IPS DF 4.7 (cell line): ENCODE measurements around the gene TSACC.
A peak's percentile ranks its signal among the peaks of the same experiment; 100 is the strongest.

Experiments
- DNase-seq: peaks from one replicate; pipeline ENCODE4 v3.0.0-alpha.2; 2013; ENCODE audit warnings: low spot score; ENCODE audit errors: extremely low read depth

TSACC gene

GRCh38 chr1:156373546-156373945, 35.2 kb downstream of the TSACC start:
- no peak for DNase-seq

GRCh38 chr1:156376146-156376545, 37.8 kb downstream of the TSACC start:
- no peak for DNase-seq

- no peak for DNase-seq
Observed at GRCh38 chr1:156376958-156377919, 38.9 kb downstream of the TSACC start.

GRCh38 chr1:156378557-156378956, 40.2 kb downstream of the TSACC start:
- no peak for DNase-seq

DNA sequence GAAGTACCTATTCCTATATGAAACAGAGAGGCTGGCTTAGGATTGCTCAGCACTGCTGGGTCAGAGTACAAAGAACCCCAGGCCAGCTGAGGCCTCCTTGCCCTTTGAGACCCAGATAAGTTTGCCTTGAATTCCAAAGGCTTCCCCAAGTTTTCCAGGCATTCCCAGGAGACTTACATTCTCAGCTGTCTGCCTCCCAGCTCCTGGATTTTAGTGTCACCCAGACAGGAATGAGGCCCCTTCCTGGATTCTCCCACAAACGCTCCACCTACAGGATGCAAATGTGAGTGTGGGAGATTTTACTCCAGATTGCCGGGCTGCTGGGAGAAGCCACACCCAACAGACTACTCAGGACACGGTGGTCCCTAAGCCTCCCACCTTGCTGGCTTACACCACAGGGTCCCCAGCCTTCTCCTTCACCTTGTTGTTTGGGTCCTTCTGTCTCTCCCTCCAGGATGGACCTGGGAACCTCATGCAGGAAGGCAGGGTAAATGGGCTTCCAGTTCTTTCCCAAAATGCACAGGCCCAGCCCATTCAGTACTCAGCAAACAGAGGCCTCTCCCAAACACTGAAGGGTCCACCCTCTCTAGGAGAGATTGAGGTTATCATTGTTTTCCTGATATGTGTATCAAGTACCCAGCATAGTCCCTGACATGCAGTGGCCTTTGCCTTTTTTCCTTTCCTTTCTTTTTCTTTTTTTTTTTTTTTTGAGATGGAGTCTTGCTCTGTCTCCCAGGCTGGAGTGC, 41.3 kb downstream of the TSACC start:
- DNase-seq: no peak

GRCh38 chr1:156382561-156382960, 44.2 kb downstream of the TSACC start:
- no peak for DNase-seq

DNA sequence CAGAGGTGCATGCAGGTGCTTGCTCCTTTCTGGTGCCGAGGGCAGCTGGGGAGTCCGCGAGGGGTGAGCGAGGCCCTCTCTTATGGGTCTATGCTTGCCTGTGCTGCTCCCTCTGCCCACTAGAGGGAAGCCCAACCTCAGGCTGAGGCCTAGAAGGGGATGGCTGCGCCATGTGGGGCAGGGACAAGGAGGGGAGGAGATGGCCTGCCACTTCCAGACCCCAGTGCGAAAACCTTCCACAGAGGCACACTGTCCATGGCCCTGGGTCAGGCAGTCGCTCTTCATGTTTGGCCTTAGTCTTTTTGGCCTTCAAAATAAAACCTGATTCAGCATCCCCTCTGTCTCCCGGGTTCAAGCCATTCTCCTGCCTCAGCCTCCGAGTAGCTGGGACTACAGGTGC, 44.7 kb downstream of the TSACC start:
- peak; percentile 44 for DNase-seq

DNA sequence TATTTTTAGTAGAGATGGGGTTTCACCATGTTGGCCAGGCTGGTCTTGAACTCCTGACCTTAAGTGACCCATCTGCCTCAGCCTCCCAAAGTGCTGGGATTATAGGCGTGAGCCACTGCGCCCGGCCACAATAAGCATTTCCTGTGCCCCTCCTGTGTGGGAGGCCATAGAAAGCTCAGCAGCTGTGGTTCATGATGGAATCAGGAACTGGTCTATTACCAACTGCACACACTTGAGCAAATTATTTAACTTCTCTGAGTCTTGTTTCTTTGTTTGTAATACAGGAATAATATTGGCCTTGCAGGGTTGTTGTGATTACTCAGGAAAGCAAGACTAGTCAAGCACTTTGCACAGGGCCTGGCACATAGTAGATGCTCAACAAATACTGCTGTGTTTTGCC, 45.7 kb downstream of the TSACC start:
- DNase-seq: no peak

DNA sequence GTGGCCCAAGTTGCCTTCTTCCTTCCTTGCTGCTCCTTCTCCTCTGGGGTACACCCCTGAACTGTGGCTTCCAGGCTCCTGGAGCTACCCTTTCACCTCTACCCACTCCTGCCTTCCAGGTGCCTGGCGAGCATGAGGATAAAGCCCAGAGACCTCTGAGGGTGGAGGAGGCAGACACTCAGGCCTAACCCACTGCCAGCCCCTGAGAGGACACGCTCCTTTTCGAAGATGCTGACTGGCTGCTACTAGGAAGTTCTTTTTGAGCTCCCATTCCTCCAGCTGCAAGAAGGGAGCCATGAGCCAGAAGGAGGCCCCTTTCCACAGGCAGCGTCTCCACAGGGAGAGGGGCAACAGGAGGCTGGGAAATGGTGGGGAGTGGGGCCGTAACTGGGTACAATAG, 46.3 kb downstream of the TSACC start:
- DNase-seq: no peak

- peak; percentile 36 for DNase-seq
Observed at GRCh38 chr1:156385534-156386031, 47.3 kb downstream of the TSACC start.

DNA sequence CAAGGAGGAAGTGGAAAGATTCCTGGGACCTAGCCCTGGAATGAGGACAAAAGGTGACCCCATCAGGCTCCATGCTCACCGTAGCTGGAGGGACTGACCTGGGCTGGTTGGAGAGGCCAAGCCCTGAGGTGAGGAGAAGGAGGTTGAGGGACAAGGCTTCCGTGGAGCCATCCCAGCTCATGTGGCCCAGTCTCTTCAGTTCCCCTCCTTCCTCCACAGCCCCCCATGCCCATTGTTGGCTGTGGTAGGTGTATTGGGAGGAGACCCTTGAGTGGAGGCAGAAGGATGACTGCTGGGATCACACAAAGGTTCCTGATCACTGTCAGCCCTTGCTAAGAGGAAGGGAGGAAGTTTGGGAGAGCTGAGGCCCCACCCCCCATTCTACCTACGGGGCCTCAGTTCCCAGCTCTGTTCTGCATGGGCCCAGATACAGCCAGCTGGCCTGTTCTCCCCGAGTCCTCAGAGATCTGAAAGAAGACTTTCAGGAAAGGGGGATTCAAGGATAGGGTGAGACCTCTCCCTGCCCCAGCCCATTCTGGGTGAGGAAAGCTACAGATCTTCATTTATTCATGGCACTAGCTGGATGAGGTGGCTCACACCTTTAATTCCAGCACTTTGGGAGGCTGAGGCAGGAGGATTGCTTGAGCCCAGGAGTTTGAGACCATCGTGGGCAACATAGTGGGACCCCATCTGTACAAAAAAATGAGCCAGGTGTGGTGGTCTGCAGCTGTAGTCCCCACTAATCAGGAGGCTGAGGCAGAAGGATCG, 48.0 kb downstream of the TSACC start:
- DNase-seq: no peak

DNA sequence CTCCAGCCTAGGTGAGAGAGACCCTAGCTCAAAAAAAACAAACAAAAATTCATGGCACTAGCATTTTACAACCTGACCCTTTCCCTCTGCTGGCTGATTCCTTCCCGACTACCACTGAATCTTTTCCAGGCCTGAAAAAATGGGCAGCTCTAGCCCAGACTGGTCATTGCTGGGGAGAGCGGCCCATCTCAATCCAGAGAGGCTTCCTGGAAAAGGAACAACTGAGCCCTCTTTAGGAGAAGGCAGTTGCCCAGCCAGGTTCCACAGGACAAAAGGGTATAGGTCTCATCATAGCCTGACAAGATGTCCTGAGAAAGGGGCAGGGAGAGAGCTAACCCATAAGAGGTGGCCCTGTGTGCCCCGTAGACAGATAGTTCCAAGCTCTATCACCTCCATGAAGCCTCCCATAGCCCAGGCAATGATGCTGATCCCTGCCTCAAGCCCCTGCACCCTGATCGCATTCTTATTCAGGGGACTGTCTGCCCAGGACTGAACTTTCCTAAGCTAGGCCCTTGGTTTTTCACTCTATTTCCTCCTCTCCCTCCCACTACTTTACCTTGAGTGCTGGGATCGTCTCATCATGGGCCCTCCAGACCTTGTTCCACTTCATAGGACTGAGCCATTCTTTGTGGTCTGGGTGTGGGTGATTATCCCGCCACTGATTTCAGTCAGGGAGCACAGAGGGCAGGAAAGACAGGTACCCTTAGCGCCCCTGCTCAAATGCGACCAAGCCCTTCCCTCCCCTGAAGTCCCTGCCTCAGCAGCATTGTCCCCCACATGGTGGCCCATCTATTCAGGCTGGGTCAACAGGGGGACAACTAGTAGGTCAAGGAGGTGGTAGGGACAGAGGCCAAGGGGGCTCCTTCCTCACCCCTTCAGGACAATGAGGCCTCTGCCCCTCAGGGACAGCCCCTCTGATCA, 48.9 kb downstream of the TSACC start:
- DNase-seq: no peak

GRCh38 chr1:156387870-156388173, 49.5 kb downstream of the TSACC start:
- no peak for DNase-seq

- DNase-seq: no peak
Observed at GRCh38 chr1:156388174-156389137, 50.1 kb downstream of the TSACC start.

GRCh38 chr1:156389311-156389710, 51.0 kb downstream of the TSACC start:
- no peak for DNase-seq

GRCh38 chr1:156390469-156391365, 52.4 kb downstream of the TSACC start:
- DNase-seq: no peak

DNA sequence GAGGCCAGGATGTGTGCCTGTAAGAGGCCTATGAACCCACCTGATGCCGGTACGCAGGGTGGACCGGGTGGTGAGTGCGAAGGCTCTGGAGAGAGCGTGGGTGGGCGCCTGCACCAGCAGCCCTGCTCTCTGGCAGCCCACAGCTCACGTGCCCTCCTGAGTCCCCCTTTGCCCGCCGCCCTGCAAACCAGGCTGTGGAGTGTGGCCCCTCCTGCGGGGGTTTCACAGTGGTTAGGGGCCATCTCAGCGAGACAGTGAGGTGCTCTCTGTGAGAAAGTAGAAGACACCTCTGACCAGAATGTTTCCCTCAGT, 53.0 kb downstream of the TSACC start:
- DNase-seq: no peak

DNA sequence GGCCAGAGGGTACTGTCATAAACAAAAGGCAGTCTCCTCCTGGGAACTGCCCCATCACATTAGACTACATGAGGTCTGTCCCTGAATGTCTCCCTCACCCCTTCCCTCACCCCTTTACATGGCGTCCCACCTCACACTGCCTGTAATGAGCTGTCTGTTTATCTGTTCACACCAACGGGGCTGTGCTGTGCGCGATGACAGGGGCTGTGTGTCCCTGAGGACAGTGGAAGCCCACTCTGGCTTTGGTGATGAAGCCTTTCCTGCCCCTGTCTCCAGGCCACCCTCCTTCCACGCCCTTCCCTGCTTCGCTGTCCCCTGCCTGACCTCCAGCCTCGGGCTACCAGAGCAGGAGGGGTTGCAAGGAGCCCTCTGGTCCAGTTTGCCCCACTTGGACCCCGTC, 53.4 kb downstream of the TSACC start:
- DNase-seq: no peak

GRCh38 chr1:156392452-156392853, 54.1 kb downstream of the TSACC start:
- no peak for DNase-seq
